Tibial nerve (tissue), 4 donors: Measurements from ENCODE around the gene LAP3.

Experiments
- CTCF ChIP-seq, 5 experiments: fragments of 200-600 bp in 3 of 5; fragments of 450-650 bp in 2 of 5; sonication (generic) in 3 of 5; IDR thresholded peaks; one replicate each; pipeline ENCODE4 v1.5.1; 2016 to 2019; ENCODE audit warnings: antibody characterized with exemption in 5 of 5, mild to moderate bottlenecking in 3 of 5, moderate library complexity in 2 of 5
- EP300 ChIP-seq, 2 donors: sonication (generic); formaldehyde crosslinking; IDR thresholded peaks; one replicate each; pipeline ENCODE4 v1.6.1; 2017; ENCODE audit warnings: antibody characterized with exemption in 2 of 2, mild to moderate bottlenecking in 1 of 2

- TF ChIP-seq EP300 (IDR thresholded peaks at IDR 0.05) (no peak), CTCF (IDR thresholded peaks at IDR 0.05) (no peak)
Measured at GRCh38 chr4:17654701-17655100, 77.7 kb downstream of the LAP3 start.
